Astrocyte of the hippocampus (primary cell): Measurements from ENCODE around the gene PRMT1.

Source experiments
- DNase-seq: peaks from one replicate; pipeline ENCODE4 v3.0.0; 2011; ENCODE audit warnings: low read depth, low spot score

PRMT1 gene

GRCh38 chr19:49687566-49688316 is 10.7 kb downstream of the PRMT1 start:
- DNase-seq = no peak

DNA sequence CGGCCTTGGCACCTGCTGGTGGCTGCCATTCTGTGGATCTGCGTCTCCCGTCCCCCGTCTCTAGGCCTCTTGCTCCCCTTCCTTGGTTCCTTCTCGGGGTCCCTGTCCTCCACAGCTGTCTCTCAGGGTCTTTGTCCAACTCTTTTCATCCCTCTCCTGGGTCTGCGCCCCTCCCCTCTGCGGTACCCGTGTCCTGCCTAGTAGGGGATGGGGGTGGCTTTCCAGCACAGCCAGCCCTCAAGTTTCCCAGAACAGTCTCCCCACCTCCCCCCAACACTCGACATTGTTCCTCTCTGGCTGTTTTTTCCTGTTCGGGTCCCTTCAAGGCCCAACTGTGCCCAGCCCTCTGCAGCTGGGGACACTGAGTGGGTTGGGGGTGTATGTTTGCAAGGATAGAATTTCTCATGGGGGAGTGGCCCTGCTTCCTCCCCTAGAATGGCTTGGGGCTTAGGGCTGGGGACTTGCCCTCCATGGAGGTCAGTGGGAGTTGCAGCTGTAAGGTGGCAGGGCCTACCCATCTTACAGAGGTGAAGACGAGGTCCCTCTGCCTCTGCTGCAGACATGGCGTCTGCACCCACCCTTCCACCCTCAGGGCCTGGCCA is 11.6 kb downstream of the PRMT1 start:
- no peak for DNase-seq

DNA sequence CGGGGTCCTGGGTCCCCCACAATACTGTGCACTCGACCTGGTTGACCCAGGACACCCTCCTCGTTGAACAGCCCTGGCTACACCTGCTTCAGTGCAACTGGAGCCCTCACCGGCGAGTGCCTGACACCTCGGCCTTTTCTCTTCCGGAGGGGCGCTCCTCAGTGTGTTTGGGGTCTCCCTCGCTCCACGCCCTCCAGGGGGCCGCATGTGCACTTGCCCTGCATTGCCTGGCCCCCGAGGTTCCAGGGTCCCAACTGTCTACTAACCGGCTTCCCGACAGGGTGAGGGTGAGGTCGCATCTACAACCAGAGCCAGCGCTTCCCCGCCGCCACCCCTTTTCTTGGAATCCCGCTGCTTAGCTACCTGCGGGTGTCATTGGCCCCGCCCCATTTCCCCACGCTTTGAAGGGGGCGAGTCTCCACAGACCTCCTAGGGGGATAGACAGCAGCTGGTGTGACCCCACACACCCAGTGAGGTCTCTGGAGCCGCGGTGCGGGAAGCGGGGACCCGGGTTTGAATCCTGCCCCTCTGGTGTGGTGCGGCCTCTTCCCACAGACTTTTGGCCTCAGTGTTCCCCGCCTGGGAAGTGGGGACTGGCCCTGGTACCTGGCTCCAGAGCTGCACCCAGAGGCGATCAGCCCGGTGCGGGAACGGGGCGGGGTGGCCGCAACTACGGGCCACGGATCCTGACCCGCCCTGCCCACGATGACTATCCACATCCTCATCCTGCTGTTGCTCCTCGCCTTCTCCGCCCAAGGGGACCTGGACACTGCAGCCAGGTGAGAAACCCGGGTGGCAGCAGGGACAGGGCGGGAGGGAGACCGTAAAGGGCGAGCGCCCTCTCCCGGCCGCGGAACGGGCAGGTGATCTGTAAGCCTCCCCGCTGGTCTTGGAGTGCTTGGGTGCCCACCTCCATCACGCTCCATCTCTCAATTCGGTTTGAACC is 12.3 kb downstream of the PRMT1 start, which contains the start of gene ADM5:
ADM5 (plus strand) TSS at position 462 of the 946 bp plus-strand sequence; CDS start at position 706, 244 bp downstream.
- DNase-seq = peak; percentile 66

DNA sequence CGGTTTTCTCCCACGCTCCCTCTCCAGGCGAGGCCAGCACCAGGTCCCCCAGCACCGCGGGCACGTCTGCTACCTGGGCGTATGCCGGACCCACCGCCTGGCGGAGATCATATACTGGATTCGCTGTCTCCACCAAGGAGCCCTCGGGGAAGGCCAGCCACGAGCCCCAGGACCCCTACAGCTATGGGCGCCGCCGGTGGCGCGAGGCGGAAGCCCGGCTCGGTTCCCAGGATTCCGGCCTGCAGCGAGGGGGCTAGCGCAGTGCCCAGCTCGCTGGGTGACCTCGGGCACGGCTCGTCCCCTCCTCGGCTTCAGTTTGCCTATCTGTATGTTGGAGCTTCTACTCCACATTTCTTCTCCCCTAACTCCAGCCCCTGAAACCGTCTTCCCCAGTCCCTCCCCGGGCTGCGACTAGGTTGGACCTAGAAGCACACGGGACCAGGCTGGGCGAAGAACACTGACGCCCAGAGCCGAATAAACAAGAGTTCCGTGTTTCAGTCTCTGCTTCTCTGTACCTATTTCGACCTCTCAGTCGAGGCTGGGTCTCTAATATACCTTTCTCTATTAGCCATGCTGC is 13.1 kb downstream of the PRMT1 start:
- no peak for DNase-seq

GRCh38 chr19:49690656-49691242 is 13.7 kb downstream of the PRMT1 start, which contains the start of gene CPT1C:
Gene CPT1C, plus strand, starts transcription at chr19:49691116. Its CDS starts 1,137 bp downstream, at chr19:49692253.
- peak; percentile 92 for DNase-seq

- DNase-seq = peak; percentile 92
These were observed 14.4 kb downstream of the PRMT1 start for GRCh38 chr19:49691243-49692146.

DNA sequence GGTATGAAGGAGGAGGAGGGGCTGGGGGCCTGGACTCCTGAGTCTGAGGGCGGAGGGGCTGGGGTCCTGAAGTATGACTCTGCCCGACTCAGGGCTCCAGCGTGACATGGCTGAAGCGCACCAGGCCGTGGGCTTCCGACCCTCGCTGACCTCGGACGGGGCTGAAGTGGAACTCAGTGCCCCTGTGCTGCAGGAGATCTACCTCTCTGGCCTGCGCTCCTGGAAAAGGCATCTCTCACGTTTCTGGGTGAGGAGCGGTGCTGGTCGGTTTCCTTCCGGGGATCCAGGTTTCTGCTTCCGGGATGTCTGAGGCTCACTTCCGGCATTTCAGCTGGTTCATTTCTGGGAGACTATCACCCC is 15.1 kb downstream of the PRMT1 start:
- no peak for DNase-seq

DNA sequence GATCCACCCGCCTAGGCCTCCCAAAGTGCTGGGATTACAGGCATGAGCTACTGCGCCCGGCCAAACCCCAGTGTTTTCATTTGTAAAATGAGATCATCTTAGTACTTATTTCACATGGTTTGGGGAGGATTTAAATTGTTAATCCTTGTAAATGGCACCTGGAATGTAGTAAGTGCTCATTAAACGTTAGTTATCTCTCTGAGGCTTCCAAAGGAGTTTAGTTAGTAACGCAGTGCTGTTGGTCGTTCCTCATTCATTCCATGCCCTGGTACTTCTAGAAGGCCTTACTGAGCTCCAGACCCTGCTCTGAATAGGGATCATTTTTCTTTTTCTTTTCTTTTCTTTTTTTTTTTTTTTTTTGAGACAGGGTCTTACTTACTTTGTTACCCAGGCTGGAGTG is 19.0 kb downstream of the PRMT1 start:
- DNase-seq = no peak

DNA sequence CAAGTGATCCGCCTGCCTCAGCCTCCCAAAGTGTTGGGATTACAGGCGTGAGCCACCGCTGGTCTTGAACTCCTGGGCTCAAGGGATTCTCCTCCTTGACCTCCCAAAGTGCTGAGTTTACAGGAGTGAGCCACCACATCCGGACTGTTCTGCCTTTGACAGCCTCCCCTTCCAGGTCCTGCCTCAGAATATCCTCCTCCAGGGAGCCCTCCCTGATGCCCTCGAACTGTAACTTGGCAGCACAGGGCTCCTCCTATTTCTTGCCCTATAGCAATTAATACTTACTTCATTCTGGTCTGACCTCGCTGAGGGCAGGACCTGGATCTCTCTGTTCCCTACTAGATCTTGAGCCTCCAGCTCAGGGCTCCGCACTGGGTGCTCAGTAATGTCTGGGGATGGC is 19.8 kb downstream of the PRMT1 start:
- no peak for DNase-seq

GRCh38 chr19:49699364-49699763 is 22.3 kb downstream of the PRMT1 start:
- no peak for DNase-seq

DNA sequence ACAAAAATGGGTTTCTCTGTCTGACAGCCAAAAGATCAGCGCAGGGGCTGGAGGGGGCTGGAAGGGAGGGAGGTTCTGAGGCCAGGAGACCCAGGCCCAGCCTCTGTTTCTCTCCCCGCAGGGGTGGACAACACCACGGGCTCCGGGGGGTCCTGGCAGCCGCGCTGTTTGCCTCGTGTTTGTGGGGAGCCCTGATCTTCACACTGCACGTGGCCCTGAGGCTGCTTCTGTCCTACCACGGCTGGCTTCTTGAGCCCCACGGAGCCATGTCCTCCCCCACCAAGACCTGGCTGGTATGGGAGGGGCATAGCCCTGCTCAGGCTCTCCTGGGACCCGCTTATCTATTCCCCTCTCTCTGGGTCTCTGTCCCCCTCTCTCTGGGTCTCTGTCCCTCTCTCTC is 23.5 kb downstream of the PRMT1 start:
- no peak for DNase-seq

GRCh38 chr19:49701271-49701786 is 24.3 kb downstream of the PRMT1 start:
- DNase-seq = no peak

DNA sequence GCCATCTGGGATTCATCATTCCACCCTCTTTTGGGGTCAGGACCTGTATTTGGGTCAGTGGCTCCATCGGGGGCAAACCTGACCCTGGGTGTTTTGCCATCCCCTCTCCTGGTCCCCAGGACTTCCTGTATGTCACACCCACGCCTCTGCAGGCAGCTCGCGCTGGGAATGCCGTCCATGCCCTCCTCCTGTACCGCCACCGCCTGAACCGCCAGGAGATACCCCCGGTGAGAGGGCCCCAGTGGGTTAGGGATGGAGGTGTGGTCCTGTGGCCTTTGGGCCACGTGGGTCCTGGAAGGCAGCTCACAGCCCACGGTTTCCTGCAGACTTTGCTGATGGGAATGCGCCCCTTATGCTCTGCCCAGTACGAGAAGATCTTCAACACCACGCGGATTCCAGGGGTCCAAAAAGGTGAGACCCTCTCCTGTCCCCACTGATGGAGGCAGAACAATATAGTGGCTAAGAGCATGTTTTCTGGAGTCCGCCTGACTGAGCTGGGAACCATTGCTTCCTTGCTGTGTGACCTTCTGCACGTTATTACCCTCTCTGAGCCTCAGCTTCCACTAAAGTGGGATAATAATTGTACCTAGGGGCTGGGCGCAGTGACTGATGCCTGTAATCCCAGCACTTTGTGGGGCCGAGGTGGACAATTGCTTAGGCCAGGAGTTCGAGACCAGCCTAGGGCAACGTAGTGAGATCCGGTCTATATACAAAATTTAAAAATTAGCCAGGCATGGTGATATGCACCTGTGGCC is 28.0 kb downstream of the PRMT1 start:
- no peak for DNase-seq

DNA sequence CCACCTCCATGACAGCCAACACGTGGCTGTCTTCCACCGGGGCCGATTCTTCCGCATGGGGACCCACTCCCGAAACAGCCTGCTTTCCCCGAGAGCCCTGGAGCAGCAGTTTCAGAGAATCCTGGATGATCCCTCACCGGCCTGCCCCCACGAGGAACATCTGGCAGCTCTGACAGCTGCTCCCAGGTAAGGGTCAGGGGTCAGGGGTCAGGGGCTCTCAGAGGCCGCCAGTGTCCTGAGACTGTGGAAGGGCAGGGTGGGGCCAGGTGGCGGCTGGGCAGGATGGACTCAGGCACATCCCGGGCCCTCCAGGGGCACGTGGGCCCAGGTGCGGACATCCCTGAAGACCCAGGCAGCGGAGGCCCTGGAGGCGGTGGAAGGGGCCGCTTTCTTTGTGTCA is 28.8 kb downstream of the PRMT1 start:
- no peak for DNase-seq

- no peak for DNase-seq
These were observed 33.4 kb downstream of the PRMT1 start for GRCh38 chr19:49710372-49710951.

DNA sequence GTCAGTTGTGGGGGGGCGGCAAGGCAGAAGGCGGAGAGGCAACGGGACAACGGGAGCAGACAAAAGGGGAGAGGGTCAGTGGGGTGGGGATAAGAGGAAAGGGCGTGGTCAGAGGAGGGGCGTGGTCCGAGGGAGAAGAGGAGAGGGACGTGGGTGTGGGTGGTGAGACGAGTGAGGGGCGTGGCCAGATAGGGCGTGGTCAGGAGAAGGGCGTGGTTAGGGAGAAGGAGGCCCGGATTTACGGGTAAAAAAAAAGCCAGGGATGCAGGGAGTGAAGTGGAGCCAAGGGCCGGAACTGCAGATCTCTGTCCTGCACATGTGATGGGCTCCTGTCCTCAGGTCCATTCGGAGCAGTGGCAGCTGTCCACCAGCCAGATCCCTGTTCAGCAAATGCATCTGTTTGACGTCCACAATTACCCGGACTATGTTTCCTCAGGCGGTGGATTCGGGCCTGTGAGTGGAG is 35.4 kb downstream of the PRMT1 start:
- DNase-seq = no peak

- DNase-seq = no peak
These were observed 36.3 kb downstream of the PRMT1 start for GRCh38 chr19:49713236-49713845.

DNA sequence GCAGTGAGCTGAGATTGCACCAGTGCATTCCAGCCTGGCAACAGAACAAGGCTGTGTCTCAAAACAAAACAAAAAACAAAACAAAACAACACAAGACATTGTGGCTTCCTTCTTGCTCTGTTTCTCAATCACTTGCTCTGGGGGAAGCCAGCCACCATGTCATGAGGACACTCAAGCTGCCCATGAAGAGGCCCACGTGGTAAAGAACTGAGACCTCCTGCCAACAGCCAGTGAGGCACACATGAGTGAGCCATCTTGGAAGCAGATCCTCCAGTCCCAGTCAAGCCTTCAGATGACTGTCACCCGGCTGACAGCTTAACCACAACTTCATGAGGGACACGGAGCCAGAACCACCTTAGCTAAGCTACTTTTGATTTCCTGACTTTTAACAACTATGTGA is 39.1 kb downstream of the PRMT1 start:
- DNase-seq = no peak
